SIG-M5 (cell line): Measurements from ENCODE around the gene NUP153.

Source experiments
- DNase-seq: peaks from one replicate; lab custom pipeline; 2025; lab: John Stamatoyannopoulos, UW

The NUP153 gene

GRCh38 chr6:17662585-17662984, 44.1 kb downstream of the NUP153 start:
- no peak for DNase-seq

GRCh38 chr6:17656644-17657043, 50.1 kb downstream of the NUP153 start:
- no peak for DNase-seq

GRCh38 chr6:17656092-17656491, 50.6 kb downstream of the NUP153 start:
- DNase-seq, result no peak

GRCh38 chr6:17653198-17653882, 53.4 kb downstream of the NUP153 start:
- DNase-seq, result no peak

- no peak for DNase-seq
Measured at GRCh38 chr6:17650656-17651309, 55.9 kb downstream of the NUP153 start.

GRCh38 chr6:17648745-17649144, 58.0 kb downstream of the NUP153 start:
- DNase-seq, result no peak

- DNase-seq, result no peak
Measured at GRCh38 chr6:17640477-17640917, 66.2 kb downstream of the NUP153 start.

- DNase-seq, result no peak
Measured at GRCh38 chr6:17638212-17638715, 68.5 kb downstream of the NUP153 start.

- no peak for DNase-seq
Measured at GRCh38 chr6:17635568-17635967, 71.2 kb downstream of the NUP153 start.

GRCh38 chr6:17633465-17634188, 73.1 kb downstream of the NUP153 start:
- no peak for DNase-seq

GRCh38 chr6:17632934-17633333, 73.8 kb downstream of the NUP153 start:
- no peak for DNase-seq

GRCh38 chr6:17630511-17631073, 76.1 kb downstream of the NUP153 start:
- no peak for DNase-seq

GRCh38 chr6:17629824-17630510, 76.8 kb downstream of the NUP153 start:
- no peak for DNase-seq

- no peak for DNase-seq
Measured at GRCh38 chr6:17628873-17629272, 77.9 kb downstream of the NUP153 start.

- no peak for DNase-seq
Measured at GRCh38 chr6:17624396-17624795, 82.3 kb downstream of the NUP153 start.

GRCh38 chr6:17622144-17622543, 84.6 kb downstream of the NUP153 start:
- no peak for DNase-seq

- DNase-seq, result no peak
Measured at GRCh38 chr6:17621003-17621402, 85.7 kb downstream of the NUP153 start.

- DNase-seq, result no peak
Measured at GRCh38 chr6:17615794-17616193, 90.9 kb downstream of the NUP153 start.

- DNase-seq, result no peak
Measured at GRCh38 chr6:17612048-17612447, 94.7 kb downstream of the NUP153 start.

GRCh38 chr6:17610835-17611234, 95.9 kb downstream of the NUP153 start:
- DNase-seq, result no peak

GRCh38 chr6:17606606-17607005, 100.1 kb downstream of the NUP153 start:
- DNase-seq, result no peak

- no peak for DNase-seq
Measured at GRCh38 chr6:17602888-17603287, 103.8 kb downstream of the NUP153 start.
